Activated CD4-positive, CD25-positive, alpha-beta regulatory T cell treated with anti-CD3 and anti-CD28 coated beads, Interleukin-2, amount 50 U/mL, for 24 hours (primary cell): ENCODE measurements around the gene HDAC6.
"Not testable (repeated sequence)": the region's sequence is repeated elsewhere in the genome, so short reads cannot be mapped to it uniquely, and the experiment has no call there.

ENCODE experiments used
- ATAC-seq, 2 donors: fragments of 150-1000 bp; cut with Tn5 transposase; one replicate each; pipeline ENCODE4 v1.10.0; 2021; ENCODE audit warnings: mild to moderate bottlenecking in 1 of 2, moderate library complexity in 1 of 2

The HDAC6 gene

GRCh38 chrX:48790477-48790876 is 11.4 kb upstream of the HDAC6 start:
- no peak for ATAC-seq

GRCh38 chrX:48791063-48791820 is 10.6 kb upstream of the HDAC6 start:
- ATAC-seq, result no peak

- no peak for ATAC-seq
Observed at GRCh38 chrX:48792219-48792618, 9.6 kb upstream of the HDAC6 start.

GRCh38 chrX:48793935-48794334 is 7.9 kb upstream of the HDAC6 start:
- ATAC-seq, result no peak

GRCh38 chrX:48794340-48794910 is 7.4 kb upstream of the HDAC6 start:
- no peak for ATAC-seq

GRCh38 chrX:48794911-48795515 is 6.9 kb upstream of the HDAC6 start:
- no peak for ATAC-seq

- no peak for ATAC-seq
Observed at GRCh38 chrX:48798318-48798717, 3.5 kb upstream of the HDAC6 start.

- no peak for ATAC-seq
Observed at GRCh38 chrX:48800574-48801279, 1.1 kb upstream of the HDAC6 start.

- ATAC-seq, result peak; percentile 32 to 36
Observed at GRCh38 chrX:48802089-48802904, 430 bp downstream of the HDAC6 start.

- no peak for ATAC-seq
Observed at GRCh38 chrX:48802905-48803200, 986 bp downstream of the HDAC6 start.

GRCh38 chrX:48806081-48806480 is 4.2 kb downstream of the HDAC6 start:
- no peak for ATAC-seq

GRCh38 chrX:48813644-48814043 is 11.8 kb downstream of the HDAC6 start:
- no peak for ATAC-seq

- ATAC-seq, result no peak
Observed at GRCh38 chrX:48814722-48815121, 12.9 kb downstream of the HDAC6 start.

- no peak for ATAC-seq
Observed at GRCh38 chrX:48815266-48815665, 13.4 kb downstream of the HDAC6 start.

GRCh38 chrX:48816014-48816810 is 14.3 kb downstream of the HDAC6 start:
- ATAC-seq, result no peak

GRCh38 chrX:48818098-48818497 is 16.2 kb downstream of the HDAC6 start:
- no peak for ATAC-seq

- no peak for ATAC-seq
Observed at GRCh38 chrX:48818866-48819265, 17.0 kb downstream of the HDAC6 start.

GRCh38 chrX:48819394-48819793 is 17.5 kb downstream of the HDAC6 start:
- ATAC-seq, result not testable (repeated sequence)

- ATAC-seq, result no peak
Observed at GRCh38 chrX:48823053-48823452, 21.2 kb downstream of the HDAC6 start.

GRCh38 chrX:48824066-48824465 is 22.2 kb downstream of the HDAC6 start:
- no peak for ATAC-seq

GRCh38 chrX:48826135-48826875 is 24.4 kb downstream of the HDAC6 start, which contains the start of gene ERAS:
Gene ERAS (plus strand): TSS chrX:48826513. CDS start chrX:48829124, 2,611 bp downstream.
- peak; percentile 36 to 38 for ATAC-seq
